Anterior cingulate cortex (tissue), 58 donors: Measurements from ENCODE around the gene PTN.

Experiments used
- DNase-seq, 58 donors: peaks; one replicate each; lab custom pipeline; 2025; lab: John Stamatoyannopoulos, UW

Gene PTN, protein sequence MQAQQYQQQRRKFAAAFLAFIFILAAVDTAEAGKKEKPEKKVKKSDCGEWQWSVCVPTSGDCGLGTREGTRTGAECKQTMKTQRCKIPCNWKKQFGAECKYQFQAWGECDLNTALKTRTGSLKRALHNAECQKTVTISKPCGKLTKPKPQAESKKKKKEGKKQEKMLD

GRCh38 chr7:137343281-137343841 lies at the start of gene PTN:
Gene PTN, minus strand, starts transcription at chr7:137343733. Its CDS starts 88,760 bp downstream, at chr7:137254973.
- DNase-seq = peak in 50 of 58 donors; percentile 12 to 85 (median 52)

DNA sequence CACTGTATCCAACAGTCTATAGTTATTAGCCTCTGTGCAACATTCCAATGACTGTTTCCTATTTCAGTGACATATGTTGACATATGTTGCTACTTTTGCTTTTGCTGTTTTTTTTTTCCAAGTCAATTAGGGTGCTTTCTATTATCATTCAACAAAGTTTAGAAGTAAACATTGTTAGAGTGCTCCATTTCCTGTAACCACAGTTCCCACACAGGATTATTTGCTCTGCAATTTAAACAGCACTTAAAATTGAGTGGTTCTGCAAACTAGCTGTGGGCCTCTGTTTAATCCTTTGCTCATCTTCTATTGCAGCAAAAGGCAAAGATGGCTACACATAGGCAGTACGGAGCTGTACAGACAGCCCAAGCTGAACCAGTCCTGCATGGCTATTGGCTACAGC lies 46.5 kb upstream of the PTN start:
- no peak for DNase-seq

GRCh38 chr7:137388916-137389315 lies 45.4 kb upstream of the PTN start:
- no peak for DNase-seq

DNA sequence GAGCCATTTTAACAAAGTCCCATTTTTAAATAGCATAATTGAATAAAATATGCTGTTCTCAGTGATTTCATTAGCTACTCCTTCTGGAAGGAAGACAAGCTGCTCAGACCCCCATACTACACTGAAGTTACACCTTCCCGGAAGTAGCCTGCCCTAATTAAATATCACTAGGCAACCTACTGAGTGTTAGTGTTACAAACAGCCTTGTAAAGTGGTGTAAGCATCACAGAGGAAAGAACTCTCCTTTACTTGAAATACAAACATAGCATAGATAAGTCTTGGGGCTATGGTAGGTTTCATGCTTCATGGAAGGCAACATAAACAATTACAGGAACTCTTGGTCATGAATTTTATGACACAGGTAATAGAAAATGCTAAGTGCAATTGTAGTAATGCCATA lies 43.4 kb upstream of the PTN start:
- DNase-seq = no peak

DNA sequence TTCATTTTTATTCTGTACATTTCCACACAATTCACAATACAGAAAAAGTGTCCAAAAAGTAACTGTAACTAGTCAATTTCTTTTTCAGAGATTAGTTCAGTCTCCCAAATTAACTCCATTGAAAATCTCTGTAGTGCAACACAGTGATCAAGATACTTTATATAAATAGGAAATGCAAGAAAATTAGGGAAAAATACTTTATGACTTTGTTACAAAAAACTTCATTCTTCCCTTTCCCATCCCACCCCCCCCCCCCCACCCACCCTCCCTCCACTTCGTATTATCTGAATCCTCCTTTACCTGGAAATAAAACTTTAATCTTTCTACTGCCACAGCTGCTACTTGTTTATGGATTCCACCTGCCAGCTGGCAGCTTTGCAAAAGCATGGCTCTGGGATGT lies 37.5 kb upstream of the PTN start:
- no peak for DNase-seq

GRCh38 chr7:137373507-137373906 lies 30.0 kb upstream of the PTN start:
- DNase-seq = no peak

DNA sequence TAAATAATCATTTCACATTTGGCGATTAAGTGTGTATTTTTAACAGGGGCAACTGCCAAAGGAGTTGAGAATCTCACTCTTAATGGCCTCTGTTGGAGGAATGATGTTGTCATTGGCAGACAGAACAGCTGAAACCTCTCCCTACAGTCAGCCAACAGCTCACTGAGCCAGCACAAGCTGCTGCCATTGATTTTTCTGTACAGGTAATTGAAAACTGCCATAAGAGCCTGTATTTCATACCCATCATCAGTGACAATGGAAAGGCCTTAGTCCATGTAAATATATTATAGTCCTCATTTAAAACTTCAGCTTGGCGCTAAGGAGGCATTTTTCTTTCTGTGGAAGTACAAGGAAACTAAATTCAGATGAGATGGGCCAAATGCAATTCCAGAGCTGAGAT lies 28.1 kb upstream of the PTN start:
- DNase-seq = no peak

- no peak for DNase-seq
These were observed 23.5 kb upstream of the PTN start for GRCh38 chr7:137366995-137367394.

- DNase-seq = no peak
These were observed 20.1 kb upstream of the PTN start for GRCh38 chr7:137363683-137364082.

GRCh38 chr7:137360087-137360679 lies 16.6 kb upstream of the PTN start:
- DNase-seq = no peak

DNA sequence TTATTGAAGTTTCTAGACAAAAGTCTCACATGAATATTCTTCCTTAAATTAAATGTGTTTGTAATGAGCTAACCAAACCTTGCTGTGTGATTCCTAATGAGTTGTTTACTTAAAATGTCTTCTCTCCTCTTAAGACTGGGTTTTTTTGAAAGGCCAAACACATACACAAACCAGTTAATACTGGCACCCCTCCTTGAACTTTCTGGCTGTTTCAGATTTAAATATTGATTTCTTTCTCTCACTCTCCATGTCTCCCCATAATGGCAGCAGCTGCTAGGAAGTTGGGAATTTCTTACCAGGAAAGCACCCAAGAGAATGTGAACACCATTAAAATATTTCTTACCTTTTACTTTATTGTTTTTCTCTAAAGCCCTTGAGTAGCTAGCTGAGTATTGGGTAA lies 11.4 kb upstream of the PTN start:
- DNase-seq = no peak

- peak in 25 of 58 donors; percentile 9 to 97 (median 28) for DNase-seq
These were observed 10.9 kb upstream of the PTN start for GRCh38 chr7:137354396-137354795.

GRCh38 chr7:137351941-137352340 lies 8.4 kb upstream of the PTN start:
- no peak for DNase-seq

DNA sequence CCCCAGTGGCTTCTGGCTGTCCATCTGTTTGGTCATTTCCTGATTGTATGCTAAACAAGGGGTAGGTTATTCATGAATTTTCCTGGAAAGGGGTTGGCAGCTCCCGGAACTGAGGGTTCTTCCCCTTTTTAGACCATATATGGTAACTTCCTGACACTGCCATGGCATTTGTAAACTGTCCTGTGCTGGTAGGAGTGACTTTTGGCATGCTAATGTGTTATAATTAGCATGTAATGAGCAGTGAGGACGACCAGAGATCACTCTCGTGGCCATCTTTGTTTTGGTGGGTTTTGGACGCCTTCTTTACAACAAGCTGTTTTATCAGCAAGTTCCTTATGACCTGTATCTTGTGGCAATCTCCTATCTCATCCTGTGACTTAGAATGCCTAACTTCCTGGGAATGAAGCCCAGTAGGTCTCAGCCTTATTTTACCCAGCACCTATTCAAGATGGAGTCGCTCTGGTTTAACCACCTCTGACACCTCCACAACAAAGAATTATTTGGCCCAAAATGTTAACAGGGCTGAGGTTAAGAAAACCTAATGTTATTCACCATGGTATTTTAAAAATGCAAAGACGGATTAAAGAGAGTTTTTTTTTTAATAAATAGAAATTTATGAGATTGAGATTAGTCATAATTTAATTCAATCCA lies 2.4 kb upstream of the PTN start:
- DNase-seq = peak in 1 of 58 donors; percentile 41

DNA sequence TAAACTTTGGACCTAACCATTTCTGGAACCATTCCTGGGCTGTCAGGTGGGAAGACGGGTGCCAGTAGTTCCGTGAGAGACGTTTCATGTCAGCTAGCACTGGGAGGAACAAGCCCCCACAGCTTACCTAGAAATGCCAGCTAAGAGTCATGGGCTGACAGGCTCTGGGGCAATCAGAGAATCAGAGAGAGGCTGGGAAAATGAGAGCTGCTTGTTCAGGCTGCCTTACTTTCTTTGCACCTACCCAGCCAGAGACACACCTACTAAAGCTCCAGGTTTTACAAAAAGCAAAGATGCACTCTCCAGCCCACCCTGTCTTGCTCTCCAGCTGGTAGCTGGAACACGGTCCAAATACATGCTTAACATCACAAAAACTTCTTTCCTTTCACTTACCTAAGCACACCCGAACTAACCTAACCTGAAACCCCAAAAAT lies 688 bp downstream of the PTN start:
- DNase-seq = peak in 4 of 58 donors; percentile 42 to 57 (median 48)

- DNase-seq = no peak
These were observed 1.3 kb downstream of the PTN start for GRCh38 chr7:137342265-137342664.

- DNase-seq = no peak
These were observed 5.6 kb downstream of the PTN start for GRCh38 chr7:137337902-137338301.

- no peak for DNase-seq
These were observed 7.7 kb downstream of the PTN start for GRCh38 chr7:137335814-137336213.

GRCh38 chr7:137331378-137331777 lies 12.2 kb downstream of the PTN start:
- DNase-seq = no peak

- DNase-seq = no peak
These were observed 14.1 kb downstream of the PTN start for GRCh38 chr7:137329411-137329810.

DNA sequence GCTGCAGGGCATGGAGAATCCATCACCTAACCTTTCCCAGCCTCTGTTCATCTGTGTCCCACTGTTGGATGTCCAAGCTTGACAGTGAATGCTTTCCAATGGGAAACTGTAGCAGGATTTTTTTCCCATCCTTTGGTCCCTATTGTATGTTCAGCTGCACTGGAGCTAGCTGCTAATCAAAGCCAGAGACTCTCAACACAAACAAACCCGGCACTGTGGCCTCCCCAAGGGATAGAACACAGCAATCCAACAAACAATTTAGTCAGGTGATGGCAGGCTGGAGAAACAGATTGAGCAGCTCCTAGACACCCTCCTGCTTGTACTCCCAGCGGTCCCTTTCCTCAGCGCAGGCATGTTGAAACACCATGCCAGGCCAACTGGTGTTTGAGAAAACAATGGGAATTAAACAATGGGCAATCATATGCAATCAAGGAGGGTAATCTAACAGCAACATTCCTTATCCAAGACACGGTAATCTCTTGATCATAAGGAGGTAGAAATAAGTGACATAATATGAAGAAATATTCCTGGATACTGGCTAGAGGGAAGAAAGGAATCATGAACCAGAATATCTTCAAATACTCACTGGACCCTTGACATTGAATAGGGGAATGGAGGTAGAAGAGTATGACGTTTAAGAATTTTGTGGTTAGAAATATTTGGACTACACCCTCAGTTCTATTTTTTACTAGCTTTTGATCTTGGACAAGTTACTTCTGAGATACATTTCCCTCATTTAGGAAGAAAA lies 15.0 kb downstream of the PTN start:
- DNase-seq = peak in 29 of 58 donors; percentile 15 to 83 (median 39)
